ENCODE results near the gene RRP1. TPM values are rescaled to one million over a fixed set of nuclear protein-coding genes. Genes with fewer than 3 reads are reported as not detected.

Gene RRP1
- total RNA-seq, 1 donor from 2014 or later = 43.6 TPM

- Mint-ChIP-seq H3K4me3 (no peak overlapping the region), H3K27ac (no peak overlapping the region), H3K27me3 (no peaks in the 10 kb centered on the region), H3K36me3 (no peaks in the 10 kb centered on the region), H3K9me3 (no peaks in the 10 kb centered on the region), H3K4me1 (ENCODE audit: unreplicated experiment) (peaks cover 3% of the 10 kb centered on the region)
- no peak for TF ChIP-seq CTCF (conservative IDR thresholded peaks at IDR 0.05)
- DNase-seq (ENCODE audit: extremely low spot score, unreplicated experiment) = no peak
Observed at GRCh38 chr21:43846430-43846829, 57.1 kb downstream of the RRP1 start.

GRCh38 chr21:43847301-43847700, 57.9 kb downstream of the RRP1 start:
- no peak overlapping the region for H3K27ac Mint-ChIP-seq
- no peaks in the 10 kb centered on the region for H3K27me3 Mint-ChIP-seq
- H3K4me3 Mint-ChIP-seq = no peak overlapping the region
- TF ChIP-seq CTCF (conservative IDR thresholded peaks at IDR 0.05) = no peak
- no peak for DNase-seq (ENCODE audit: extremely low spot score, unreplicated experiment)
- no peaks in the 10 kb centered on the region for H3K9me3 Mint-ChIP-seq
- peaks cover 6% of the 10 kb centered on the region for H3K4me1 Mint-ChIP-seq (ENCODE audit: unreplicated experiment)
- H3K36me3 Mint-ChIP-seq = no peaks in the 10 kb centered on the region

GRCh38 chr21:43848771-43849170, 59.4 kb downstream of the RRP1 start:
- Mint-ChIP-seq H3K27ac (no peak overlapping the region), H3K9me3 (no peaks in the 10 kb centered on the region), H3K4me1 (ENCODE audit: unreplicated experiment) (peaks cover 6% of the 10 kb centered on the region), H3K36me3 (no peaks in the 10 kb centered on the region), H3K27me3 (peaks cover under 1% of the 10 kb centered on the region), H3K4me3 (no peak overlapping the region)
- no peak for TF ChIP-seq CTCF (conservative IDR thresholded peaks at IDR 0.05)
- DNase-seq (ENCODE audit: extremely low spot score, unreplicated experiment) = no peak

- DNase-seq (ENCODE audit: extremely low spot score, unreplicated experiment) = no peak
- peaks cover 6% of the 10 kb centered on the region for H3K4me1 Mint-ChIP-seq (ENCODE audit: unreplicated experiment)
- no peak for TF ChIP-seq CTCF (conservative IDR thresholded peaks at IDR 0.05)
- H3K27me3 Mint-ChIP-seq = peaks cover 3% of the 10 kb centered on the region
- H3K9me3 Mint-ChIP-seq = no peaks in the 10 kb centered on the region
- no peak overlapping the region for H3K4me3 Mint-ChIP-seq
- H3K36me3 Mint-ChIP-seq = no peaks in the 10 kb centered on the region
- peak overlapping the region; percentile 46 for H3K27ac Mint-ChIP-seq
Observed at GRCh38 chr21:43849532-43850299, 60.3 kb downstream of the RRP1 start.

GRCh38 chr21:43850728-43851295, 61.4 kb downstream of the RRP1 start:
- H3K27ac Mint-ChIP-seq = no peak overlapping the region
- no peak overlapping the region for H3K4me3 Mint-ChIP-seq
- peaks cover 3% of the 10 kb centered on the region for H3K27me3 Mint-ChIP-seq
- peaks cover 6% of the 10 kb centered on the region for H3K4me1 Mint-ChIP-seq (ENCODE audit: unreplicated experiment)
- TF ChIP-seq CTCF (conservative IDR thresholded peaks at IDR 0.05) = no peak
- no peaks in the 10 kb centered on the region for H3K9me3 Mint-ChIP-seq
- DNase-seq (ENCODE audit: extremely low spot score, unreplicated experiment) = no peak
- H3K36me3 Mint-ChIP-seq = no peaks in the 10 kb centered on the region

All from type B pancreatic cell (in vitro differentiated cells).